GM18499 (cell line): ENCODE results near the gene RPL27.

Experiments
- ATAC-seq: cut with Tn5 transposase; IDR thresholded peaks from one replicate; pipeline ENCODE4 v1.9.1; 2021; ENCODE audit warnings: moderate number of reproducible peaks; ENCODE audit not compliant: insufficient read depth, unreplicated experiment

Gene RPL27

GRCh38 chr17:43020030-43020621 is 21.9 kb downstream of the RPL27 start:
- no peak for ATAC-seq

GRCh38 chr17:43020789-43021740 is 22.8 kb downstream of the RPL27 start:
- ATAC-seq, result no peak

- no peak for ATAC-seq
Measured at GRCh38 chr17:43021741-43022512, 23.7 kb downstream of the RPL27 start, which contains the start of gene VAT1. Gene VAT1 (minus strand): TSS chr17:43022385. CDS start chr17:43022322, 63 bp downstream.

GRCh38 chr17:43024407-43025289 is 26.4 kb downstream of the RPL27 start, which contains the start of gene RND2:
Gene RND2 (plus strand): TSS chr17:43025231. CDS start chr17:43025348, 117 bp downstream.
- no peak for ATAC-seq

GRCh38 chr17:43025290-43025657 is 27.1 kb downstream of the RPL27 start:
- ATAC-seq, result no peak

GRCh38 chr17:43025766-43026537 is 27.7 kb downstream of the RPL27 start:
- no peak for ATAC-seq

GRCh38 chr17:43026595-43026994 is 28.4 kb downstream of the RPL27 start:
- no peak for ATAC-seq

GRCh38 chr17:43027091-43028032 is 29.1 kb downstream of the RPL27 start:
- no peak for ATAC-seq

GRCh38 chr17:43028221-43028861 is 30.1 kb downstream of the RPL27 start:
- no peak for ATAC-seq

- no peak for ATAC-seq
Measured at GRCh38 chr17:43030137-43030767, 32.0 kb downstream of the RPL27 start.

- ATAC-seq, result no peak
Measured at GRCh38 chr17:43031666-43032065, 33.4 kb downstream of the RPL27 start.

- no peak for ATAC-seq
Measured at GRCh38 chr17:43033948-43034881, 36.0 kb downstream of the RPL27 start.

- ATAC-seq, result no peak
Measured at GRCh38 chr17:43034894-43035293, 36.7 kb downstream of the RPL27 start.

GRCh38 chr17:43039646-43040045 is 41.4 kb downstream of the RPL27 start:
- ATAC-seq, result no peak

GRCh38 chr17:43040655-43041054 is 42.4 kb downstream of the RPL27 start:
- no peak for ATAC-seq

- no peak for ATAC-seq
Measured at GRCh38 chr17:43042025-43042628, 43.9 kb downstream of the RPL27 start.
